H1 (cell line): ENCODE measurements around the gene RBM34. TPM values are rescaled to one million over a fixed set of nuclear protein-coding genes. Genes with fewer than 3 reads are reported as not detected.

ENCODE experiments used
- ASH2L ChIP-seq: fragments of 200-600, 300-600 bp; sonication (generic); IDR thresholded peaks from one replicate; pipeline ENCODE4 v1.7.1; 2017; ENCODE audit warnings: low read length
- BACH1 ChIP-seq: IDR thresholded peaks from 2 replicates; pipeline ENCODE4 v1.6.1; 2012; ENCODE audit warnings: low read length, improper control_type of control experiment
- BCL11A ChIP-seq, 2 experiments: IDR thresholded peaks; one replicate each; pipeline ENCODE4 v1.6.1; 2011; ENCODE audit warnings: low read depth in 2 of 2, low read length in 2 of 2, mild to moderate bottlenecking in 2 of 2
- CHD1 ChIP-seq: IDR thresholded peaks from 2 replicates; pipeline ENCODE4 v1.6.1; 2012; ENCODE audit warnings: low read depth, low read length, improper control_type of control experiment
- EP300 ChIP-seq, 2 experiments: IDR thresholded peaks; 1 replicate in 1 of 2; 2 replicates in 1 of 2; pipeline ENCODE4 v1.6.1; 2011 to 2012; ENCODE audit warnings: low read depth in 2 of 2, low read length in 2 of 2, mild to moderate bottlenecking in 2 of 2, borderline replicate concordance in 1 of 2, inconsistent platforms in 1 of 2, moderate library complexity in 1 of 2
- GABPA ChIP-seq: IDR thresholded peaks from 2 replicates; pipeline ENCODE4 v1.6.1; 2011; ENCODE audit warnings: mild to moderate bottlenecking, low read length, moderate library complexity, borderline replicate concordance; ENCODE audit not compliant: insufficient read depth
- KDM4A ChIP-seq: IDR thresholded peaks from one replicate; pipeline ENCODE4 v1.7.1; 2012; ENCODE audit warnings: low read depth, mild to moderate bottlenecking, moderate library complexity, low read length, inconsistent platforms; ENCODE audit not compliant: severe bottlenecking
- NRF1 ChIP-seq: IDR thresholded peaks from 2 replicates; pipeline ENCODE4 v1.6.1; 2011; ENCODE audit warnings: mild to moderate bottlenecking, low read depth, low read length, improper control_type of control experiment
- POU5F1 ChIP-seq: IDR thresholded peaks from 2 replicates; pipeline ENCODE4 v1.6.1; 2011; ENCODE audit warnings: low read depth, mild to moderate bottlenecking, low read length, moderate library complexity
- SIN3A ChIP-seq, 2 experiments: IDR thresholded peaks in 1 of 2; conservative IDR thresholded peaks in 1 of 2; 2 replicates each; pipeline ENCODE4 v1.6.1; 2011 to 2012; ENCODE audit warnings: low read length in 2 of 2, improper control_type of control experiment in 1 of 2, low read depth in 1 of 2, mild to moderate bottlenecking in 1 of 2
- SP2 ChIP-seq: IDR thresholded peaks from 2 replicates; pipeline ENCODE4 v1.6.1; 2012; ENCODE audit warnings: mild to moderate bottlenecking, low read length, inconsistent platforms
- SRF ChIP-seq: IDR thresholded peaks from 2 replicates; pipeline ENCODE4 v1.6.1; 2011; ENCODE audit warnings: mild to moderate bottlenecking, low read depth, low read length, moderate library complexity
- TAF1 ChIP-seq: IDR thresholded peaks from 2 replicates; pipeline ENCODE4 v1.6.1; 2011; ENCODE audit warnings: mild to moderate bottlenecking, low read depth, low read length
- ZNF274 ChIP-seq: IDR thresholded peaks from 2 replicates; pipeline ENCODE4 v1.7.0; 2012; ENCODE audit warnings: low read length, borderline replicate concordance; ENCODE audit errors: extremely low read depth
- polyA plus RNA-seq, 7 experiments: library from polyadenylated mRNA; depleted of rRNA in 3 of 7; stranded (reverse) in 5 of 7; unstranded in 2 of 7; fragments of >200 nt in 5 of 7; fragments of 200-250 nt in 2 of 7; gene quantifications; 1 replicate in 5 of 7; 2 replicates in 1 of 7; 4 replicates in 1 of 7; pipeline versions ENCODE4 v1.2.1 to v1.2.3, GENCODE V29; 2011 to 2013; ENCODE audit warnings: missing spikeins in 2 of 7, mixed read lengths in 2 of 7
- total RNA-seq: library from RNA; stranded (reverse); fragmentation: NEBNext Ultra II Directional; extraction: Animal tissue kit (Norgen Biotek cat#: 25700); gene quantifications from 2 replicates; pipeline ENCODE4 v1.2.1, GENCODE V29; 2021
- TF ChIP-seq, protein P1 (sequence below): IDR thresholded peaks from 2 replicates; pipeline ENCODE4 v1.6.1; 2012; ENCODE audit warnings: inconsistent platforms
- TF ChIP-seq, protein P2 (sequence below): IDR thresholded peaks from 2 replicates; pipeline ENCODE4 v1.6.1; 2011; ENCODE audit warnings: low read length, improper control_type of control experiment
- TF ChIP-seq, protein P3 (sequence below): IDR thresholded peaks from 2 replicates; pipeline ENCODE4 v1.6.1; 2012; ENCODE audit warnings: low read length, inconsistent platforms

Gene RBM34
- total and polyA plus RNA-seq, 2 of the 8 experiments (the other 6 are each of a cell fraction or from before 2014, with no cell fraction given), result 18.8 to 108 TPM

DNA sequence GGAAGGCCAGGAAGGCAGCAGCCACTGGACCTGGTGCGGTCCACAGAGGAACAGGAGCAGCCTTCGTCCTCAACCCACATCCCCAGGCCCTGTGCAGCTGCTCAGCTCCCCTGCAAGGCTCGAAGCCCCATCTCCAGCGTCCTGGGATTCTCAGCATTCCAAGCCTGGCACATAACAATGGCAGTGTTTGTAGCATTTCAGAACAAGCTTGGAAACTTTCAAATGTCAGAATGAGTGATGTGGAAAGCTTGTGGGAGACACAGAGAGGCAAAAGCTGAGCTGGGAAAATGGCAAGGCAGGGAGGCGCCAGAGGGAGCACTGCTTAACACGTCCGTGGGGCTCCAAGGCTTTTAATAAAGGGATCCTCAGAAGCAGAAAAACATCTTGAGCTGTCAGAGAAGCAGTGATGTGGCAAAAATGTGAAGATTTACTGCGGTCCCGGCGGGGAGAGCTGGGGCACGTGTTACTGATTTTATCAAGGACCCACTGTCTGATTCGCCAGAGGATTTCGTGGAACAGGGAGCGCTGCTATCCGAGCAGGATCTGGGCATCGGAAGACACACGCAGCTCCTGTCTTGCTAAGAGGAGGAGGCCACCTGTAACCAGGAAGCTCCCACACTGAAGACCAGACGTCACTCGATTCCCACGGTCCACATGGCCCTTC lies 70.5 kb downstream of the RBM34 start (continued):
- no peak for TF ChIP-seq ZNF274
- TF ChIP-seq, protein P1, sequence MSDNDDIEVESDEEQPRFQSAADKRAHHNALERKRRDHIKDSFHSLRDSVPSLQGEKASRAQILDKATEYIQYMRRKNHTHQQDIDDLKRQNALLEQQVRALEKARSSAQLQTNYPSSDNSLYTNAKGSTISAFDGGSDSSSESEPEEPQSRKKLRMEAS, result peak; percentile 39; the same call in 1 of the 2 replicates
- no peak for TF ChIP-seq SRF
- TF ChIP-seq KDM4A, result no peak
- no peak for TF ChIP-seq SP2
- TF ChIP-seq, protein P2, sequence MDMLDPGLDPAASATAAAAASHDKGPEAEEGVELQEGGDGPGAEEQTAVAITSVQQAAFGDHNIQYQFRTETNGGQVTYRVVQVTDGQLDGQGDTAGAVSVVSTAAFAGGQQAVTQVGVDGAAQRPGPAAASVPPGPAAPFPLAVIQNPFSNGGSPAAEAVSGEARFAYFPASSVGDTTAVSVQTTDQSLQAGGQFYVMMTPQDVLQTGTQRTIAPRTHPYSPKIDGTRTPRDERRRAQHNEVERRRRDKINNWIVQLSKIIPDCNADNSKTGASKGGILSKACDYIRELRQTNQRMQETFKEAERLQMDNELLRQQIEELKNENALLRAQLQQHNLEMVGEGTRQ, result no peak
- TF ChIP-seq POU5F1, result 0 out of 2 replicates have a peak, but pooled peaks have one; percentile 51
- peak; percentile 20 to 76; a peak in 2 of 4 replicates for TF ChIP-seq SIN3A (conservative IDR thresholded peaks at IDR 0.05 in 1 of 2, IDR thresholded peaks at IDR 0.05 in 1 of 2; ENCODE audit: low read depth in 1 of 2, low read length in 2 of 2)
- no peak for TF ChIP-seq BCL11A (IDR thresholded peaks at IDR 0.05; ENCODE audit: low read depth in 2 of 2, low read length in 2 of 2)
- TF ChIP-seq, protein P3, sequence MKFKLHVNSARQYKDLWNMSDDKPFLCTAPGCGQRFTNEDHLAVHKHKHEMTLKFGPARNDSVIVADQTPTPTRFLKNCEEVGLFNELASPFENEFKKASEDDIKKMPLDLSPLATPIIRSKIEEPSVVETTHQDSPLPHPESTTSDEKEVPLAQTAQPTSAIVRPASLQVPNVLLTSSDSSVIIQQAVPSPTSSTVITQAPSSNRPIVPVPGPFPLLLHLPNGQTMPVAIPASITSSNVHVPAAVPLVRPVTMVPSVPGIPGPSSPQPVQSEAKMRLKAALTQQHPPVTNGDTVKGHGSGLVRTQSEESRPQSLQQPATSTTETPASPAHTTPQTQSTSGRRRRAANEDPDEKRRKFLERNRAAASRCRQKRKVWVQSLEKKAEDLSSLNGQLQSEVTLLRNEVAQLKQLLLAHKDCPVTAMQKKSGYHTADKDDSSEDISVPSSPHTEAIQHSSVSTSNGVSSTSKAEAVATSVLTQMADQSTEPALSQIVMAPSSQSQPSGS, result no peak
- TF ChIP-seq EP300 (IDR thresholded peaks at IDR 0.05; ENCODE audit: borderline replicate concordance in 1 of 2, low read depth in 2 of 2, low read length in 2 of 2), result peak in 1 of 2 experiments; percentile 65; a peak in 1 of 3 replicates
- no peak for TF ChIP-seq TAF1
- TF ChIP-seq ASH2L, result no peak
- TF ChIP-seq NRF1, result no peak
- TF ChIP-seq BACH1, result peak; percentile 63
- no peak for TF ChIP-seq GABPA
- TF ChIP-seq CHD1, result no peak
